IMR-90 (cell line): ENCODE data around the gene KRTDAP. TPM values are rescaled to one million over a fixed set of nuclear protein-coding genes. Genes with fewer than 3 reads are reported as not detected.

Experiments used
- ATAC-seq: fragments of 200-7000 bp; cut with Tn5 transposase; 2 replicates; pipeline ENCODE4 v1.9.1; 2020; ENCODE audit warnings: low read depth, mild to moderate bottlenecking, moderate library complexity
- BruUV-seq: library from RNA; stranded (reverse); fragments of 400-500 nt; replicated peaks from 2 replicates; lab custom pipeline; 2021; lab: Mats Ljungman, UMichigan
- CTCF ChIA-PET: fragments of 300-600 bp; formaldehyde crosslinking; extraction: SDS; loops from one replicate; lab custom pipeline; 2021; ENCODE audit warnings: antibody characterized with exemption; lab: Yijun Ruan, JAX
- POLR2A ChIA-PET: fragments of 300-600 bp; sonication (Branson Sonifier 250); formaldehyde crosslinking; loops from one replicate; lab custom pipeline; 2022; ENCODE audit warnings: antibody characterized with exemption; ENCODE audit not compliant: unreplicated experiment; lab: Charles Lee
- DNase-seq: peaks from one replicate; pipeline ENCODE4 v3.0.0; 2013
- H2AFZ ChIP-seq: replicated peaks from 2 replicates; pipeline ENCODE3; 2013; ENCODE audit warnings: low read length, mild to moderate bottlenecking; ENCODE audit not compliant: poor library complexity
- H2AK5ac ChIP-seq: 2 replicates; pipeline ENCODE4 v1.6.1; 2013; ENCODE audit warnings: low read depth, low read length, inconsistent platforms
- H2AK9ac ChIP-seq: replicated peaks from 2 replicates; pipeline ENCODE3; 2013; ENCODE audit warnings: mild to moderate bottlenecking, low read depth, low read length, moderate library complexity; ENCODE audit not compliant: poor library complexity
- H2BK120ac ChIP-seq: 2 replicates; pipeline ENCODE4 v1.6.1; 2013; ENCODE audit warnings: low read depth, low read length, inconsistent platforms
- H2BK15ac ChIP-seq: 3 replicates; pipeline ENCODE4 v1.6.1; 2013; ENCODE audit warnings: low read depth, low read length, inconsistent platforms
- H2BK20ac ChIP-seq: 2 replicates; pipeline ENCODE4 v1.6.1; 2013; ENCODE audit warnings: low read depth, mild to moderate bottlenecking, inconsistent platforms, low read length, moderate library complexity
- H2BK5ac ChIP-seq: 2 replicates; pipeline ENCODE4 v1.6.1; 2013; ENCODE audit warnings: mild to moderate bottlenecking, low read depth, low read length, inconsistent platforms; ENCODE audit not compliant: poor library complexity, severe bottlenecking
- H3K14ac ChIP-seq: replicated peaks from 2 replicates; pipeline ENCODE4 v1.6.1; 2013; ENCODE audit warnings: low read depth, low read length, inconsistent platforms
- H3K18ac ChIP-seq: 2 replicates; pipeline ENCODE4 v1.6.1; 2013; ENCODE audit warnings: low read depth, low read length, control low read depth
- H3K23ac ChIP-seq: 2 replicates; pipeline ENCODE4 v1.6.1; 2013; ENCODE audit warnings: low read depth, low read length, inconsistent platforms
- H3K27ac ChIP-seq: 2 replicates; pipeline ENCODE4 v1.5.1; 2013; ENCODE audit warnings: mild to moderate bottlenecking, control low read depth, low read length; ENCODE audit not compliant: insufficient read depth
- H3K27me3 ChIP-seq: 2 replicates; pipeline ENCODE4 v1.6.1; 2013; ENCODE audit warnings: low read length; ENCODE audit not compliant: control insufficient read depth, insufficient read depth
- H3K36me3 ChIP-seq: 2 replicates; pipeline ENCODE4 v1.6.1; 2013; ENCODE audit warnings: low read length, mixed read lengths; ENCODE audit not compliant: control insufficient read depth, insufficient read depth
- H3K4ac ChIP-seq: 2 replicates; pipeline ENCODE4 v1.6.1; 2013; ENCODE audit warnings: low read depth, low read length, inconsistent platforms
- H3K4me1 ChIP-seq: 2 replicates; pipeline ENCODE4 v1.6.1; 2013; ENCODE audit warnings: low read length, mixed read lengths; ENCODE audit not compliant: control insufficient read depth, insufficient read depth
- H3K4me2 ChIP-seq: 2 replicates; pipeline ENCODE4 v1.6.1; 2013; ENCODE audit warnings: low read depth, mild to moderate bottlenecking, control low read depth, low read length, moderate library complexity
- H3K4me3 ChIP-seq: 2 replicates; pipeline ENCODE4 v1.5.1; 2013; ENCODE audit warnings: low read depth, mild to moderate bottlenecking, control low read depth, low read length, moderate library complexity; ENCODE audit not compliant: insufficient read depth
- H3K56ac ChIP-seq: 2 replicates; pipeline ENCODE4 v1.6.1; 2013; ENCODE audit warnings: low read length, inconsistent platforms; ENCODE audit not compliant: insufficient read depth; ENCODE audit errors: extremely low read depth
- H3K79me1 ChIP-seq, 2 experiments: 2 replicates each; pipeline ENCODE4 v1.6.1; 2013; ENCODE audit warnings: low read length in 2 of 2, inconsistent platforms in 1 of 2, low read depth in 1 of 2
- H3K9ac ChIP-seq: 2 replicates; pipeline ENCODE4 v1.6.1; 2013; ENCODE audit warnings: low read depth, low read length, control low read depth
- H3K9me1 ChIP-seq: 2 replicates; pipeline ENCODE4 v1.6.1; 2013; ENCODE audit warnings: low read length, inconsistent platforms; ENCODE audit not compliant: insufficient read depth
- H3K9me3 ChIP-seq: 2 replicates; pipeline ENCODE4 v1.6.1; 2013; ENCODE audit warnings: low read length; ENCODE audit not compliant: control insufficient read depth, insufficient read depth
- H4K20me1 ChIP-seq: 2 replicates; pipeline ENCODE4 v1.6.1; 2013; ENCODE audit warnings: low read length, inconsistent platforms; ENCODE audit not compliant: insufficient read depth
- H4K5ac ChIP-seq: 2 replicates; pipeline ENCODE4 v1.6.1; 2013; ENCODE audit warnings: mild to moderate bottlenecking, low read depth, low read length, control low read depth
- H4K8ac ChIP-seq, 2 experiments: 2 replicates each; pipeline ENCODE4 v1.6.1; 2013; ENCODE audit warnings: low read depth in 2 of 2, low read length in 2 of 2, control low read depth in 1 of 2, inconsistent platforms in 1 of 2
- H4K91ac ChIP-seq: 2 replicates; pipeline ENCODE4 v1.6.1; 2013; ENCODE audit warnings: low read depth, low read length, inconsistent platforms; ENCODE audit not compliant: insufficient read depth
- BHLHE40 ChIP-seq: fragments of 150-350 bp; IDR thresholded peaks from 2 replicates; pipeline ENCODE4 v1.6.1; 2016; ENCODE audit warnings: mild to moderate bottlenecking, low read depth, low read length
- CEBPB ChIP-seq: IDR thresholded peaks from 2 replicates; pipeline ENCODE4 v1.6.1; 2012; ENCODE audit warnings: low read depth, low read length, improper control_type of control experiment
- CHD1 ChIP-seq: IDR thresholded peaks from 2 replicates; pipeline ENCODE4 v1.6.1; 2012; ENCODE audit warnings: low read depth, low read length, improper control_type of control experiment
- CTCF ChIP-seq: conservative IDR thresholded peaks from 2 replicates; pipeline ENCODE4 v1.5.1; 2012; ENCODE audit warnings: mild to moderate bottlenecking, low read depth, low read length, improper control_type of control experiment
- FOS ChIP-seq: fragments of 150-350 bp; IDR thresholded peaks from 2 replicates; pipeline ENCODE4 v1.6.1; 2016; ENCODE audit warnings: low read depth, low read length
- MAFK ChIP-seq: IDR thresholded peaks from 2 replicates; pipeline ENCODE4 v1.6.1; 2012; ENCODE audit warnings: low read depth, low read length, improper control_type of control experiment
- MAZ ChIP-seq: IDR thresholded peaks from 2 replicates; pipeline ENCODE4 v1.6.1; 2012; ENCODE audit warnings: low read depth, mild to moderate bottlenecking, low read length, improper control_type of control experiment, moderate library complexity, borderline replicate concordance
- MXI1 ChIP-seq: IDR thresholded peaks from 2 replicates; pipeline ENCODE4 v1.6.1; 2012; ENCODE audit warnings: low read depth, mild to moderate bottlenecking, low read length, moderate library complexity, borderline replicate concordance
- NFE2L2 ChIP-seq: fragments of 150-350 bp; IDR thresholded peaks from 2 replicates; pipeline ENCODE4 v1.6.1; 2016; ENCODE audit warnings: low read depth, mild to moderate bottlenecking, low read length
- POLR2A ChIP-seq: IDR thresholded peaks from 2 replicates; pipeline ENCODE4 v1.6.1; 2012; ENCODE audit warnings: mild to moderate bottlenecking, low read depth, low read length
- RAD21 ChIP-seq: IDR thresholded peaks from 2 replicates; pipeline ENCODE4 v1.6.1; 2012; ENCODE audit warnings: low read length, improper control_type of control experiment
- RCOR1 ChIP-seq: IDR thresholded peaks from 2 replicates; pipeline ENCODE4 v1.6.1; 2012; ENCODE audit warnings: mild to moderate bottlenecking, low read length, improper control_type of control experiment; ENCODE audit not compliant: insufficient replicate concordance
- RFX5 ChIP-seq: IDR thresholded peaks from 2 replicates; pipeline ENCODE4 v1.8.0; 2012; ENCODE audit warnings: low read depth, mild to moderate bottlenecking, low read length, moderate library complexity
- SMC3 ChIP-seq: fragments of 150-350 bp; IDR thresholded peaks from 2 replicates; pipeline ENCODE4 v1.6.1; 2016; ENCODE audit warnings: low read depth, mild to moderate bottlenecking, antibody characterized with exemption, low read length, moderate library complexity
- WGBS, 2 experiments: methylation state at CpG; one replicate each; pipeline versions ENCODE4 v1.1.5 to v1.1.7; 2013; ENCODE audit warnings: missing lambda C conversion rate in 2 of 2; ENCODE audit not compliant: insufficient read length in 1 of 2; ENCODE audit errors: extremely low coverage in 2 of 2; 5-methylcytosine and 5-hydroxymethylcytosine counted together
- dilution Hi-C: fragments of 300-500 bp; cut with HindIII; formaldehyde crosslinking; loops from one replicate; pipeline ENCODE4 v1.14.3; 2018; ENCODE audit warnings: low sequenced_read_pairs; ENCODE audit not compliant: unreplicated experiment
- in situ Hi-C: fragments of 300-500 bp; cut with MboI; formaldehyde crosslinking; loops from 3 replicates; pipeline ENCODE4 v1.14.3; 2019; ENCODE audit warnings: low sequenced_read_pairs, inconsistent platforms, mixed read lengths
- intact Hi-C: fragments of 100-400 bp; cut with micrococcal nuclease; formaldehyde crosslinking; loops from 2 replicates; pipeline ENCODE4 v1.10.0; 2022
- polyA plus RNA-seq, 3 experiments: library from polyadenylated mRNA; depleted of rRNA; stranded (reverse); fragments of >200 nt; gene quantifications; 2 replicates each; pipeline ENCODE4 v1.2.3, GENCODE V29; 2012; ENCODE audit warnings: low replicate concordance in 1 of 3
- total RNA-seq: library from RNA; depleted of rRNA; stranded (reverse); fragments of >200 nt; gene quantifications from 2 replicates; pipeline ENCODE4 v1.2.3, GENCODE V29; 2012
- TF ChIP-seq, protein P1 (sequence below): fragments of 150-350 bp; IDR thresholded peaks from 2 replicates; pipeline ENCODE4 v1.6.1; 2017; ENCODE audit warnings: mild to moderate bottlenecking, antibody characterized with exemption, low read length, low read depth
- TF ChIP-seq, protein P2 (sequence below): fragments of 150-350 bp; IDR thresholded peaks from 2 replicates; pipeline ENCODE4 v1.6.1; 2016; ENCODE audit warnings: low read depth, mild to moderate bottlenecking, low read length, moderate library complexity, borderline replicate concordance

KRTDAP gene
- total and polyA plus RNA-seq, 2 of the 4 experiments (the other 2 are of a cell fraction): not detected

- Histone ChIP-seq H2AK9ac (no peak overlapping the region), H3K56ac (no peak overlapping the region), H3K36me3 (no peaks in the 10 kb centered on the region), H3K4ac (no peak overlapping the region), H2BK20ac (no peak overlapping the region), H2BK5ac (no peak overlapping the region), H3K4me1 (no peaks in the 10 kb centered on the region), H2BK15ac (no peak overlapping the region), H2BK120ac (no peak overlapping the region), H3K27me3 (peaks cover 41% of the 10 kb centered on the region), H2AFZ (no peak overlapping the region), H3K4me3 (no peak overlapping the region), H3K14ac (no peak overlapping the region), H3K23ac (no peak overlapping the region), H3K18ac (no peak overlapping the region), H2AK5ac (no peak overlapping the region), H3K9me3 (no peaks in the 10 kb centered on the region), H4K91ac (no peak overlapping the region), H3K27ac (no peak overlapping the region), H3K9ac (no peak overlapping the region), H3K9me1 (no peaks in the 10 kb centered on the region), H4K20me1 (no peaks in the 10 kb centered on the region), H3K79me1 (no peaks in the 10 kb centered on the region), H4K5ac (no peak overlapping the region), H3K4me2 (no peak overlapping the region), H4K8ac (no peak overlapping the region)
- intact Hi-C loops: no loop called here
- ATAC-seq (no peak), DNase-seq (no peak)
- in situ Hi-C loops: no loop called here
- dilution Hi-C loops: no loop called here
- ChIA-PET CTCF (no interaction called here), POLR2A (interaction anchor here (0.5 kb wide), 1 partner anchor 21 kb away, joined by 3 read pairs; no protein-coding TSS in a partner anchor)
- TF ChIP-seq BHLHE40 (no peak), MAZ (no peak), NFE2L2 (no peak), MAFK (no peak), MXI1 (no peak), CTCF (no peak), POLR2A (no peak), RCOR1 (no peak), FOS (no peak), RFX5 (no peak), RAD21 (no peak), CEBPB (no peak), SMC3 (no peak), CHD1 (no peak)
- TF ChIP-seq, protein P1, sequence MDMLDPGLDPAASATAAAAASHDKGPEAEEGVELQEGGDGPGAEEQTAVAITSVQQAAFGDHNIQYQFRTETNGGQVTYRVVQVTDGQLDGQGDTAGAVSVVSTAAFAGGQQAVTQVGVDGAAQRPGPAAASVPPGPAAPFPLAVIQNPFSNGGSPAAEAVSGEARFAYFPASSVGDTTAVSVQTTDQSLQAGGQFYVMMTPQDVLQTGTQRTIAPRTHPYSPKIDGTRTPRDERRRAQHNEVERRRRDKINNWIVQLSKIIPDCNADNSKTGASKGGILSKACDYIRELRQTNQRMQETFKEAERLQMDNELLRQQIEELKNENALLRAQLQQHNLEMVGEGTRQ: no peak
- TF ChIP-seq, protein P2, sequence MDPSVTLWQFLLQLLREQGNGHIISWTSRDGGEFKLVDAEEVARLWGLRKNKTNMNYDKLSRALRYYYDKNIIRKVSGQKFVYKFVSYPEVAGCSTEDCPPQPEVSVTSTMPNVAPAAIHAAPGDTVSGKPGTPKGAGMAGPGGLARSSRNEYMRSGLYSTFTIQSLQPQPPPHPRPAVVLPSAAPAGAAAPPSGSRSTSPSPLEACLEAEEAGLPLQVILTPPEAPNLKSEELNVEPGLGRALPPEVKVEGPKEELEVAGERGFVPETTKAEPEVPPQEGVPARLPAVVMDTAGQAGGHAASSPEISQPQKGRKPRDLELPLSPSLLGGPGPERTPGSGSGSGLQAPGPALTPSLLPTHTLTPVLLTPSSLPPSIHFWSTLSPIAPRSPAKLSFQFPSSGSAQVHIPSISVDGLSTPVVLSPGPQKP: no peak
- BruUV-seq: no TSS peak
- no CpG with 5 or more reads among the region's 9 CpGs for WGBS, 2 experiments
These were observed 1.6 kb upstream of the KRTDAP start for GRCh38 chr19:35491836-35492360.
